Type B pancreatic cell (in vitro differentiated cells): ENCODE data around the gene SEMA4F. TPM values are rescaled to one million over a fixed set of nuclear protein-coding genes. Genes with fewer than 3 reads are reported as not detected.

Experiments
- DNase-seq: peaks from one replicate; pipeline ENCODE4 v3.0.0; 2021; ENCODE audit warnings: mixed read lengths; ENCODE audit not compliant: unreplicated experiment; ENCODE audit errors: extremely low spot score
- H3K27ac Mint-ChIP-seq: 2 replicates; pipeline ENCODE4 v1.8.0; 2021; ENCODE audit warnings: mild to moderate bottlenecking, mixed read lengths
- H3K27me3 Mint-ChIP-seq: 2 replicates; pipeline ENCODE4 v1.8.0; 2021; ENCODE audit warnings: mixed read lengths
- H3K36me3 Mint-ChIP-seq: 2 replicates; pipeline ENCODE4 v1.8.0; 2021; ENCODE audit warnings: mixed read lengths
- H3K4me1 Mint-ChIP-seq: one replicate; pipeline ENCODE4 v1.8.0; 2021; ENCODE audit warnings: mixed read lengths; ENCODE audit not compliant: unreplicated experiment
- H3K4me3 Mint-ChIP-seq: 2 replicates; pipeline ENCODE4 v1.8.0; 2021; ENCODE audit warnings: mild to moderate bottlenecking, mixed read lengths
- H3K9me3 Mint-ChIP-seq: 2 replicates; pipeline ENCODE4 v1.8.0; 2021; ENCODE audit warnings: mixed read lengths
- CTCF ChIP-seq: fragments of 200-600 bp; sonication (generic); conservative IDR thresholded peaks from 2 replicates; pipeline ENCODE4 v1.5.0; 2021; ENCODE audit warnings: antibody characterized with exemption, mild to moderate bottlenecking
- total RNA-seq: library from RNA; stranded (reverse); gene quantifications from 2 replicates; pipeline ENCODE4 v1.2.1, GENCODE V29; 2021; ENCODE audit warnings: low replicate concordance

Gene SEMA4F
- total RNA-seq, 1 donor from 2014 or later: 17.0 TPM

GRCh38 chr2:74646834-74647482 lies 7.1 kb upstream of the SEMA4F start:
- H3K4me3 Mint-ChIP-seq: peak overlapping the region; percentile 46
- H3K4me1 Mint-ChIP-seq: peaks cover 14% of the 10 kb centered on the region
- peaks cover 4% of the 10 kb centered on the region for H3K36me3 Mint-ChIP-seq
- H3K27me3 Mint-ChIP-seq: peaks cover 28% of the 10 kb centered on the region
- no peak for DNase-seq
- H3K27ac Mint-ChIP-seq: no peak overlapping the region
- H3K9me3 Mint-ChIP-seq: peaks cover 5% of the 10 kb centered on the region
- TF ChIP-seq CTCF: no peak

- Mint-ChIP-seq H3K27me3 (peaks cover 28% of the 10 kb centered on the region), H3K9me3 (peaks cover 5% of the 10 kb centered on the region), H3K4me1 (peaks cover 18% of the 10 kb centered on the region), H3K36me3 (peaks cover 4% of the 10 kb centered on the region), H3K4me3 (peak within 1 kb of the TSS; percentile 71), H3K27ac (no peak within 1 kb of the TSS)
- DNase-seq: no peak
- TF ChIP-seq CTCF: no peak
Observed at GRCh38 chr2:74648009-74648443, 6.0 kb upstream of the SEMA4F start, which contains the start of gene M1AP. Gene M1AP (minus strand): TSS chr2:74648330. CDS start chr2:74640275, 8,055 bp downstream.

GRCh38 chr2:74653589-74653984 lies 460 bp upstream of the SEMA4F start:
- peak overlapping the region; percentile 87 for H3K4me3 Mint-ChIP-seq
- peaks cover 5% of the 10 kb centered on the region for H3K36me3 Mint-ChIP-seq
- H3K9me3 Mint-ChIP-seq: peaks cover 2% of the 10 kb centered on the region
- no peak for TF ChIP-seq CTCF
- DNase-seq: no peak
- peaks cover 9% of the 10 kb centered on the region for H3K4me1 Mint-ChIP-seq
- peaks cover 23% of the 10 kb centered on the region for H3K27me3 Mint-ChIP-seq
- peak overlapping the region; percentile 59 for H3K27ac Mint-ChIP-seq

- TF ChIP-seq CTCF: no peak
- peaks cover 13% of the 10 kb centered on the region for H3K27me3 Mint-ChIP-seq
- DNase-seq: no peak
- no peaks in the 10 kb centered on the region for H3K9me3 Mint-ChIP-seq
- H3K4me1 Mint-ChIP-seq: peaks cover 9% of the 10 kb centered on the region
- no peak overlapping the region for H3K27ac Mint-ChIP-seq
- H3K36me3 Mint-ChIP-seq: peaks cover 4% of the 10 kb centered on the region
- peak overlapping the region; percentile 87 for H3K4me3 Mint-ChIP-seq
Observed at GRCh38 chr2:74655579-74655978, 1.5 kb downstream of the SEMA4F start.

GRCh38 chr2:74658516-74658915 lies 4.5 kb downstream of the SEMA4F start:
- no peak for TF ChIP-seq CTCF
- H3K9me3 Mint-ChIP-seq: no peaks in the 10 kb centered on the region
- DNase-seq: no peak
- H3K4me3 Mint-ChIP-seq: no peak overlapping the region
- H3K36me3 Mint-ChIP-seq: peaks cover 4% of the 10 kb centered on the region
- peaks cover 10% of the 10 kb centered on the region for H3K27me3 Mint-ChIP-seq
- H3K4me1 Mint-ChIP-seq: peaks cover 5% of the 10 kb centered on the region
- no peak overlapping the region for H3K27ac Mint-ChIP-seq
